H1 (cell line): ENCODE data around the gene LARGE2. TPM values are rescaled to one million over a fixed set of nuclear protein-coding genes. Genes with fewer than 3 reads are reported as not detected.

Source experiments
- CTCF ChIA-PET: fragments of 300-600 bp; sonication (Branson Sonifier 250); formaldehyde crosslinking; loops from one replicate; lab custom pipeline; 2021; ENCODE audit not compliant: partially characterized antibody; lab: Charles Lee
- POLR2A ChIA-PET: fragments of 300-600 bp; sonication (Branson Sonifier 250); formaldehyde crosslinking; loops from one replicate; lab custom pipeline; 2021; ENCODE audit warnings: inconsistent platforms; ENCODE audit not compliant: partially characterized antibody; lab: Charles Lee
- DNase-seq, 2 experiments: peaks; one replicate each; pipeline versions ENCODE4 v3.0.0 to v3.0.0-alpha.2; 2010 to 2022; ENCODE audit warnings: low spot score in 2 of 2, low read depth in 1 of 2, mixed read lengths in 1 of 2
- FAIRE-seq: peaks from 2 replicates; lab custom pipeline; 2011; peaks lifted over from hg19 to GRCh38; lab: Jason Lieb, UNC
- H2AFZ ChIP-seq: 2 replicates; pipeline ENCODE4 v1.8.1; 2012; ENCODE audit warnings: low read length, inconsistent platforms
- H2AK5ac ChIP-seq: 2 replicates; pipeline ENCODE4 v1.6.1; 2013; ENCODE audit warnings: low read depth, low read length
- H2BK120ac ChIP-seq: replicated peaks from 2 replicates; pipeline ENCODE3; 2013; ENCODE audit warnings: low read depth, low read length, inconsistent platforms
- H2BK12ac ChIP-seq: 2 replicates; pipeline ENCODE4 v1.6.1; 2013; ENCODE audit warnings: low read depth, low read length
- H2BK15ac ChIP-seq: 2 replicates; pipeline ENCODE4 v1.6.1; 2013; ENCODE audit warnings: low read length
- H2BK20ac ChIP-seq: 2 replicates; pipeline ENCODE4 v1.6.1; 2013; ENCODE audit warnings: low read length
- H2BK5ac ChIP-seq: 2 replicates; pipeline ENCODE4 v1.6.1; 2013; ENCODE audit warnings: low read depth, low read length
- H3K14ac ChIP-seq: 2 replicates; pipeline ENCODE4 v1.6.1; 2013; ENCODE audit warnings: inconsistent platforms; ENCODE audit not compliant: insufficient read length
- H3K18ac ChIP-seq: 2 replicates; pipeline ENCODE4 v1.6.1; 2013; ENCODE audit warnings: low read length; ENCODE audit errors: extremely low read depth
- H3K23ac ChIP-seq: 2 replicates; pipeline ENCODE4 v1.6.1; 2013; ENCODE audit warnings: inconsistent platforms; ENCODE audit not compliant: insufficient read length
- H3K23me2 ChIP-seq: 2 replicates; pipeline ENCODE4 v1.6.1; 2013; ENCODE audit warnings: low read depth, low read length
- H3K27ac ChIP-seq: 2 replicates; pipeline ENCODE4 v1.6.1; 2011; ENCODE audit warnings: low read depth, low read length, inconsistent platforms
- H3K27me3 ChIP-seq, 4 experiments: replicated peaks in 1 of 4; 1 replicate in 1 of 4; 2 replicates in 3 of 4; pipeline versions ENCODE4 v1.6.1 to v1.8.1; 2011 to 2013; ENCODE audit warnings: low read length in 3 of 4, mild to moderate bottlenecking in 3 of 4, inconsistent platforms in 2 of 4, mixed read lengths in 2 of 4, moderate library complexity in 1 of 4; ENCODE audit not compliant: control insufficient read depth in 3 of 4, insufficient read depth in 3 of 4; ENCODE audit errors: extremely low read depth in 1 of 4
- H3K36me3 ChIP-seq, 4 experiments: 2 replicates each; pipeline versions ENCODE4 v1.6.1 to v1.8.1; 2011 to 2013; ENCODE audit warnings: mild to moderate bottlenecking in 4 of 4, low read length in 3 of 4, moderate library complexity in 2 of 4, control low read depth in 1 of 4, inconsistent platforms in 1 of 4; ENCODE audit not compliant: insufficient read depth in 4 of 4, control insufficient read depth in 2 of 4
- H3K4ac ChIP-seq: replicated peaks from 2 replicates; pipeline ENCODE3; 2013; ENCODE audit warnings: low read length, low read depth, mixed read lengths, inconsistent platforms; ENCODE audit not compliant: insufficient read length
- H3K4me1 ChIP-seq, 4 experiments: replicated peaks in 1 of 4; 1 replicate in 1 of 4; 2 replicates in 3 of 4; pipeline versions ENCODE4 v1.6.1 to v1.8.1; 2011 to 2013; ENCODE audit warnings: low read length in 3 of 4, inconsistent platforms in 2 of 4, mixed read lengths in 1 of 4; ENCODE audit not compliant: insufficient read depth in 4 of 4, control insufficient read depth in 3 of 4
- H3K4me2 ChIP-seq, 2 experiments: 2 replicates each; pipeline versions ENCODE4 v1.6.1 to v1.8.1; 2011 to 2013; ENCODE audit warnings: low read depth in 2 of 2, low read length in 2 of 2, control low read depth in 1 of 2, inconsistent platforms in 1 of 2, mild to moderate bottlenecking in 1 of 2; ENCODE audit not compliant: insufficient read depth in 1 of 2
- H3K4me3 ChIP-seq, 4 experiments: fragments of 200-600, 300-600 bp in 1 of 4; sonication (generic), shearing (Covaris generic), sonication (Bioruptor Twin) in 1 of 4; 2 replicates each; pipeline versions ENCODE4 v1.5.1 to v1.8.1; 2011 to 2016; ENCODE audit warnings: low read length in 4 of 4, low read depth in 3 of 4, control low read depth in 2 of 4, inconsistent platforms in 2 of 4, mild to moderate bottlenecking in 2 of 4, mixed read lengths in 1 of 4, moderate library complexity in 1 of 4; ENCODE audit not compliant: insufficient read depth in 2 of 4; ENCODE audit errors: extremely low read depth in 1 of 4
- H3K56ac ChIP-seq: replicated peaks from 2 replicates; pipeline ENCODE3; 2013; ENCODE audit warnings: low read depth, mild to moderate bottlenecking, mixed read lengths, low read length, inconsistent platforms; ENCODE audit not compliant: insufficient read length
- H3K79me1 ChIP-seq: 2 replicates; pipeline ENCODE4 v1.6.1; 2013; ENCODE audit warnings: low read depth, low read length, control low read depth
- H3K79me2 ChIP-seq, 2 experiments: 2 replicates each; pipeline versions ENCODE4 v1.6.1 to v1.8.1; 2012 to 2013; ENCODE audit warnings: low read length in 2 of 2, mild to moderate bottlenecking in 2 of 2, inconsistent platforms in 1 of 2; ENCODE audit not compliant: insufficient read depth in 2 of 2, control insufficient read depth in 1 of 2
- H3K9ac ChIP-seq, 4 experiments: replicated peaks in 1 of 4; 1 replicate in 1 of 4; 2 replicates in 3 of 4; pipeline versions ENCODE4 v1.6.1 to v1.8.1; 2011 to 2013; ENCODE audit warnings: low read depth in 3 of 4, low read length in 3 of 4, control low read depth in 2 of 4, mild to moderate bottlenecking in 2 of 4, moderate library complexity in 2 of 4, inconsistent platforms in 1 of 4; ENCODE audit errors: extremely low read depth in 1 of 4
- H3K9me3 ChIP-seq, 2 experiments: 2 replicates each; pipeline versions ENCODE4 v1.6.1 to v1.8.1; 2012 to 2013; ENCODE audit warnings: mild to moderate bottlenecking in 2 of 2, moderate library complexity in 2 of 2, control low read depth in 1 of 2, inconsistent platforms in 1 of 2, low read depth in 1 of 2, low read length in 1 of 2, mixed read lengths in 1 of 2; ENCODE audit not compliant: insufficient read depth in 2 of 2
- H4K20me1 ChIP-seq, 2 experiments: replicated peaks in 1 of 2; 2 replicates each; pipeline versions ENCODE3 to v1.8.1; 2011 to 2013; ENCODE audit warnings: inconsistent platforms in 2 of 2, low read length in 2 of 2, mild to moderate bottlenecking in 1 of 2; ENCODE audit not compliant: insufficient read depth in 2 of 2, control insufficient read depth in 1 of 2
- H4K5ac ChIP-seq: 2 replicates; pipeline ENCODE4 v1.6.1; 2013; ENCODE audit warnings: low read length, low read depth, mixed read lengths, inconsistent platforms; ENCODE audit not compliant: insufficient read length
- H4K8ac ChIP-seq: 2 replicates; pipeline ENCODE4 v1.8.0; 2013; ENCODE audit warnings: mild to moderate bottlenecking, moderate library complexity, low read length, inconsistent platforms; ENCODE audit not compliant: insufficient read depth; ENCODE audit errors: extremely low read depth
- H4K91ac ChIP-seq: replicated peaks from 2 replicates; pipeline ENCODE3; 2013; ENCODE audit warnings: low read length, mixed read lengths, inconsistent platforms; ENCODE audit not compliant: insufficient read length
- WGBS, 2 experiments: shearing (Covaris generic) in 1 of 2; methylation state at CpG; one replicate each; pipeline versions ENCODE4 v1.1.6 to v1.1.7; 2013 to 2015; ENCODE audit warnings: low lambda C conversion rate in 2 of 2, mixed read lengths in 2 of 2, inconsistent platforms in 1 of 2, low coverage in 1 of 2, missing lambda C conversion rate in 1 of 2; ENCODE audit not compliant: insufficient replicate concordance in 2 of 2, insufficient coverage in 1 of 2, insufficient read length in 1 of 2; ENCODE audit errors: extremely low coverage in 1 of 2, missing lambda C conversion rate in 1 of 2; 5-methylcytosine and 5-hydroxymethylcytosine counted together
- polyA plus RNA-seq, 7 experiments: library from polyadenylated mRNA; depleted of rRNA in 3 of 7; stranded (reverse) in 5 of 7; unstranded in 2 of 7; fragments of >200 nt in 5 of 7; fragments of 200-250 nt in 2 of 7; gene quantifications; 1 replicate in 5 of 7; 2 replicates in 1 of 7; 4 replicates in 1 of 7; pipeline versions ENCODE4 v1.2.1 to v1.2.3, GENCODE V29; 2011 to 2013; ENCODE audit warnings: missing spikeins in 2 of 7, mixed read lengths in 2 of 7
- total RNA-seq: library from RNA; stranded (reverse); fragmentation: NEBNext Ultra II Directional; extraction: Animal tissue kit (Norgen Biotek cat#: 25700); gene quantifications from 2 replicates; pipeline ENCODE4 v1.2.1, GENCODE V29; 2021

The LARGE2 gene
- total and polyA plus RNA-seq, 2 of the 8 experiments (the other 6 are each of a cell fraction or from before 2014, with no cell fraction given) = 111 to 137 TPM

DNA sequence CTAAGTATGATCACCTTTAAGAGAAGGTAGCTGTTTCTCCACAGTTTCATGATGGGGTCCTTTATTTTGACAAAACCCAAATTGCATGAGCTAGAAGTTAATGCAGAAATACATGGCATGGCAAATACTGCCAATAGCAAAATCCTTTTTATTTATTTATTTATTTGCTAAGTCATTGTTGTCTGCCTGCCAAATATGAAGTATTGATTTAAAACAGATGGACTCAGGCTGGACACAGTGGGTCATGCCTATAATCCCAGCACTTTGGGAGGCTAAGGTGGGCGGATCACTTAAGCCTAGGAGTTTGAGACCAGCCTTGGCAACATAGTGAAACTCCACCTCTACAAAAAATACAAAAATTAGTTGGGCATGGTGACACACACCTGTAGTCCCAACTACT lies 52.4 kb downstream of the LARGE2 start:
- DNase-seq (no peak), FAIRE-seq (no peak)
- Histone ChIP-seq H3K14ac (no peak overlapping the region), H3K9me3 (no peaks in the 10 kb centered on the region), H2BK15ac (no peak overlapping the region), H2BK20ac (no peak overlapping the region), H2BK5ac (no peak overlapping the region), H3K79me1 (no peaks in the 10 kb centered on the region), H3K56ac (no peak overlapping the region), H3K4ac (no peak overlapping the region), H3K23ac (no peak overlapping the region), H3K4me1 (no peaks in the 10 kb centered on the region), H3K9ac (no peak overlapping the region), H3K27ac (no peak overlapping the region), H4K8ac (no peak overlapping the region), H3K18ac (no peak overlapping the region), H2BK12ac (no peak overlapping the region), H3K4me3 (no peak overlapping the region), H4K20me1 (no peaks in the 10 kb centered on the region), H3K36me3 (peaks cover 2 to 29% (median 7%) of the 10 kb centered on the region in 4 experiments), H4K5ac (no peak overlapping the region), H3K23me2 (no peaks in the 10 kb centered on the region), H2AK5ac (no peak overlapping the region), H3K27me3 (no peaks in the 10 kb centered on the region), H4K91ac (no peak overlapping the region), H3K79me2 (no peaks in the 10 kb centered on the region), H2AFZ (no peak overlapping the region), H3K4me2 (no peak overlapping the region), H2BK120ac (no peak overlapping the region)
- ChIA-PET CTCF (interaction anchor here (0.9 to 1.3 kb wide), 4 partner anchors 9 to 77 kb away, joined by 3 to 6 read pairs (median 4); no protein-coding TSS in a partner anchor), POLR2A (interaction anchor here (1.1 to 1.7 kb wide), 2 partner anchors 9 to 44 kb away, joined by 5 to 6 read pairs; no protein-coding TSS in a partner anchor)
- WGBS, 2 experiments = 92% methylated on average over 1 of the region's 1 CpG; no CpG with 5 or more reads in 1 of the 2 experiments
